Measurements from ENCODE around the gene TP53I3.

TP53I3 gene

GRCh38 chr2:24054366-24055010 lies 30.1 kb downstream of the TP53I3 start:
- TF ChIP-seq, protein P1, sequence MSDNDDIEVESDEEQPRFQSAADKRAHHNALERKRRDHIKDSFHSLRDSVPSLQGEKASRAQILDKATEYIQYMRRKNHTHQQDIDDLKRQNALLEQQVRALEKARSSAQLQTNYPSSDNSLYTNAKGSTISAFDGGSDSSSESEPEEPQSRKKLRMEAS (IDR thresholded peaks at IDR 0.05; ENCODE audit: low read depth, low read length), result no peak
- TF ChIP-seq POLR2A (IDR thresholded peaks at IDR 0.05; ENCODE audit: extremely low read depth, insufficient read length), result no peak
- no peak for TF ChIP-seq MYC (IDR thresholded peaks at IDR 0.05; ENCODE audit: low read depth, low read length)
- no peak for TF ChIP-seq CTCF (IDR thresholded peaks at IDR 0.05; ENCODE audit: low read depth, low read length)
- DNase-seq (ENCODE audit: low read depth), result peak; percentile 57
- H3K4me3 ChIP-seq (ENCODE audit: low read depth, low read length), result no peak overlapping the region

DNA sequence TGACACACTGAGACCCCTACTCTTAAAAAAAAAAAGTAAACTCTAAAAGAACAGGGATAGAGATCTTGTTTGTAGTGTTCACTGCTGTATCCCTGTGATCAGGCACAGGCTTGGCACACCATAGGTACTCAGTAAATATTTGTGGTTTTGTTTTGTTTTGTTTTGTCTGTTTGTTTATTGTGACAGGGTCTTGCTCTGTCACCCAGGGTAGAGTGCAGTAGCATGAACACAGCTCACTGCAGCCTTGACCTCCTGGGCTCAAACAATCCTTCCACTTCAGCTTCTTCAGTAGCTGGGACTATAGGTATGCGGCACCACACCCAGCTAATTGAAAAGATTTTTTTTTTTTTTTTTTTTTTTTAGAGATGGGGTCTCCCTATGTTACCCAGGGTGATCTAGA lies 31.7 kb downstream of the TP53I3 start:
- no peak for DNase-seq (ENCODE audit: low read depth)
- TF ChIP-seq MYC (IDR thresholded peaks at IDR 0.05; ENCODE audit: low read depth, low read length) (no peak), CTCF (IDR thresholded peaks at IDR 0.05; ENCODE audit: low read depth, low read length) (no peak)
- no peak overlapping the region for H3K4me3 ChIP-seq (ENCODE audit: low read depth, low read length)

GRCh38 chr2:24051833-24052232 lies 32.8 kb downstream of the TP53I3 start:
- TF ChIP-seq CTCF (IDR thresholded peaks at IDR 0.05; ENCODE audit: low read depth, low read length) (no peak), POLR2A (IDR thresholded peaks at IDR 0.05; ENCODE audit: extremely low read depth, insufficient read length) (no peak), MYC (IDR thresholded peaks at IDR 0.05; ENCODE audit: low read depth, low read length) (no peak)
- TF ChIP-seq, protein P1 (IDR thresholded peaks at IDR 0.05; ENCODE audit: low read depth, low read length), result no peak
- no peak overlapping the region for H3K4me3 ChIP-seq (ENCODE audit: low read depth, low read length)
- DNase-seq (ENCODE audit: low read depth), result no peak

GRCh38 chr2:24050041-24050979 lies 34.3 kb downstream of the TP53I3 start:
- DNase-seq (ENCODE audit: low read depth), result no peak
- no peak overlapping the region for H3K4me3 ChIP-seq (ENCODE audit: low read depth, low read length)
- no peak for TF ChIP-seq POLR2A (IDR thresholded peaks at IDR 0.05; ENCODE audit: extremely low read depth, insufficient read length)
- no peak for TF ChIP-seq CTCF (IDR thresholded peaks at IDR 0.05; ENCODE audit: low read depth, low read length)
- TF ChIP-seq, protein P1 (IDR thresholded peaks at IDR 0.05; ENCODE audit: low read depth, low read length), result no peak
- TF ChIP-seq MYC (IDR thresholded peaks at IDR 0.05; ENCODE audit: low read depth, low read length), result no peak

DNA sequence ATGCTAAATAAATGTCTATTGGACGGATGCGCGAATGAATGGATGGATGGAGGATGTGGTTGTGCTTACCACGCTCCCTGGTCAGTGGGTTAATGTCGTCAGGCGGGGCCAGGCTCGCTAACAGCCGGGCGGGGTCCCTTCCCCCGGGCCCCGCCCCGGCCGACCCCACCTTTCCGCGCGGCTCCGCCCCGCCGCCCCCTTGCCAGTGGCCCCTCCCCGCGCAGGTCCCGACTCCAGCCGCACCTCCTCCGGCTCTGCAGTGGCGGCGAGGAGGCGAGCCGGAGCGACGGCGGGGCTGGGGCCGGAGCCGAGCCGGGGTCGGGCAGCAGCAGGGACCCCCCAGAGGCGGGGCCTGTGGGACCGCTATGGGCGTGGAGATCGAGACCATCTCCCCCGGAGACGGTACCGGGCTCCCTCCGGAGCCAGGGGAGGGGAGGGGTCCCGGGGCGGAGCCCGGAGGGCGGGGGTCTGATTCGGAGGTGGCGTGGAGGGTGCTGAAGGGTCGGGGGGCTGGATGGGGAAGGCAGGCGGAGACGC lies 35.1 kb downstream of the TP53I3 start, which contains the start of gene FKBP1B:
Gene FKBP1B, plus strand, starts transcription at position 257 of the 537 bp plus-strand sequence. Its CDS starts 109 bp downstream, at position 366.
- TF ChIP-seq, protein P1 (IDR thresholded peaks at IDR 0.05; ENCODE audit: low read depth, low read length), result no peak
- no peak for TF ChIP-seq CTCF (IDR thresholded peaks at IDR 0.05; ENCODE audit: low read depth, low read length)
- no peak for TF ChIP-seq MYC (IDR thresholded peaks at IDR 0.05; ENCODE audit: low read depth, low read length)
- TF ChIP-seq POLR2A (IDR thresholded peaks at IDR 0.05; ENCODE audit: extremely low read depth, insufficient read length), result no peak
- DNase-seq (ENCODE audit: low read depth), result peak; percentile 52
- H3K4me3 ChIP-seq (ENCODE audit: low read depth, low read length), result peak within 1 kb of the TSS; percentile 17

Measured in NB4 (cell line).